Uterus (tissue), 2 donors: ENCODE results near the gene DBI.

Experiments used
- CTCF ChIP-seq, 4 experiments: fragments of 200-600 bp in 2 of 4; fragments of 450-650 bp in 2 of 4; sonication (generic) in 2 of 4; IDR thresholded peaks; one replicate each; pipeline ENCODE4 v1.5.1; 2016 to 2019; ENCODE audit warnings: antibody characterized with exemption in 4 of 4, mild to moderate bottlenecking in 2 of 4, moderate library complexity in 1 of 4
- POLR2A ChIP-seq, 2 donors: fragments of 450-650 bp; IDR thresholded peaks; one replicate each; pipeline ENCODE4 v1.6.1; 2016; ENCODE audit warnings: antibody characterized with exemption in 2 of 2, mild to moderate bottlenecking in 1 of 2, moderate library complexity in 1 of 2

GRCh38 chr2:119369845-119370244 is 3.1 kb downstream of the DBI start:
- TF ChIP-seq POLR2A (IDR thresholded peaks at IDR 0.05) (no peak), CTCF (IDR thresholded peaks at IDR 0.05) (no peak)
